Uterus (tissue), 4 donors: Measurements from ENCODE around the gene ARSA. TPM values are rescaled to one million over a fixed set of nuclear protein-coding genes. Genes with fewer than 3 reads are reported as not detected.
"Not testable (repeated sequence)": the region's sequence is repeated elsewhere in the genome, so short reads cannot be mapped to it uniquely, and the experiment has no call there.

ENCODE experiments used
- DNase-seq, 2 donors: peaks; one replicate each; pipeline ENCODE4 v3.0.0-alpha.2; 2019 to 2020
- H3K27ac ChIP-seq, 2 donors: fragments of 200-600 bp; sonication (generic); 1 replicate in 1 of 2; 2 replicates in 1 of 2; pipeline ENCODE4 v1.5.1; 2016 to 2018
- H3K27me3 ChIP-seq, 2 donors: fragments of 200-600 bp; sonication (generic); one replicate each; pipeline ENCODE4 v1.5.1; 2018 to 2019; ENCODE audit warnings: control low read depth in 1 of 2
- H3K36me3 ChIP-seq, 2 donors: fragments of 200-600 bp; sonication (generic); one replicate each; pipeline ENCODE4 v1.5.1; 2019; ENCODE audit warnings: control low read depth in 1 of 2
- H3K4me1 ChIP-seq, 2 donors: fragments of 200-600 bp; sonication (generic); one replicate each; pipeline ENCODE4 v1.5.1; 2018 to 2019; ENCODE audit warnings: control low read depth in 1 of 2
- H3K4me3 ChIP-seq, 2 donors: fragments of 200-600 bp; sonication (generic); 1 replicate in 1 of 2; 2 replicates in 1 of 2; pipeline ENCODE4 v1.5.1; 2018 to 2019; ENCODE audit warnings: mild to moderate bottlenecking in 1 of 2
- H3K9me3 ChIP-seq, 2 donors: fragments of 200-600 bp; sonication (generic); one replicate each; pipeline ENCODE4 v1.5.1; 2019; ENCODE audit warnings: control low read depth in 1 of 2
- CTCF ChIP-seq, 4 experiments: fragments of 200-600 bp in 2 of 4; fragments of 450-650 bp in 2 of 4; sonication (generic) in 2 of 4; IDR thresholded peaks; one replicate each; pipeline ENCODE4 v1.5.1; 2016 to 2019; ENCODE audit warnings: antibody characterized with exemption in 4 of 4, mild to moderate bottlenecking in 2 of 4, moderate library complexity in 1 of 4
- POLR2A ChIP-seq, 2 donors: fragments of 450-650 bp; IDR thresholded peaks; one replicate each; pipeline ENCODE4 v1.6.1; 2016; ENCODE audit warnings: antibody characterized with exemption in 2 of 2, mild to moderate bottlenecking in 1 of 2, moderate library complexity in 1 of 2
- intact Hi-C: fragments of 100-400 bp; cut with DNase I; formaldehyde crosslinking; loops from one replicate; pipeline ENCODE4 v1.15.1; 2023; ENCODE audit warnings: low total_unique reads
- total RNA-seq, 4 donors: library from RNA; depleted of rRNA in 3 of 4; stranded (reverse); fragments of >200 nt in 3 of 4; gene quantifications; one replicate each; pipeline versions ENCODE4 v1.1.0 to v1.2.4, GENCODE V29; 2014 to 2023
- donor health status: DM: yes; HTN: yes; CAD: no.

The ARSA gene
- total RNA-seq, 4 donors from 2014 or later = 5.3 to 41.6 (median 10.6) TPM

DNA sequence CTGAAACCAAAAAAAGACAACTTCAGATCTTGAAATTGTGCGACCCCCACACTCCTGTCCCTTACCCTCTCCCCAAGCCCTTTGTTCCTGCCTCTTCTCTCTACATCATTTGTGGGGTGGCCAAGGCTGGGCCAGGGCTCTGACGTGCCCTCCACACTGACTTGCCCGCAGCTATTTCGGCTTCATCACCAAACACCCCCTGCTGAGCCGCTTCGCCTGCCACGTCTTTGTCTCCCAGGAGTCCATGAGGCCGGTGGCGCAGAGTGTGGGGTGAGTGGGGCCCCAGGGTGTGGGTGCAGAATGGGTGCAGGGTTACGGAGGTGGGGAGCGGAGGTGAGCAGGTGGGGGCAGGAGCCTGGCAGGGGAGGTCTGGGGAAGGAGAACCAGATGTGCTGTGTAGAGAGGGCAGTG lies 17.9 kb downstream of the ARSA start:
- no peak for DNase-seq
- peaks cover 0 to 6% of the 10 kb centered on the region in 2 donors for H3K27me3 ChIP-seq
- intact Hi-C loops = no loop called here

GRCh38 chr22:50609599-50609998 lies 18.4 kb downstream of the ARSA start:
- DNase-seq = no peak
- Histone ChIP-seq H3K36me3 (no peaks in the 10 kb centered on the region), H3K4me3 (no peak overlapping the region), H3K4me1 (no peaks in the 10 kb centered on the region), H3K27ac (no peak overlapping the region), H3K9me3 (no peaks in the 10 kb centered on the region), H3K27me3 (peaks cover 0 to 6% of the 10 kb centered on the region in 2 donors)
- intact Hi-C loops = no loop called here
- TF ChIP-seq CTCF (IDR thresholded peaks at IDR 0.05) (no peak), POLR2A (IDR thresholded peaks at IDR 0.05) (no peak)

More for the DNA sequence above, 17.9 kb downstream of the ARSA start:
- Histone ChIP-seq H3K4me1 (no peaks in the 10 kb centered on the region), H3K27ac (no peak overlapping the region), H3K4me3 (no peak overlapping the region), H3K9me3 (no peaks in the 10 kb centered on the region), H3K36me3 (no peaks in the 10 kb centered on the region)
- TF ChIP-seq CTCF (IDR thresholded peaks at IDR 0.05) (no peak), POLR2A (IDR thresholded peaks at IDR 0.05) (no peak)

- no peak for DNase-seq
- Histone ChIP-seq H3K27me3 (peaks cover 0 to 6% of the 10 kb centered on the region in 2 donors), H3K4me1 (no peaks in the 10 kb centered on the region), H3K36me3 (no peaks in the 10 kb centered on the region), H3K4me3 (no peak overlapping the region), H3K9me3 (no peaks in the 10 kb centered on the region), H3K27ac (no peak overlapping the region)
- intact Hi-C loops = no loop called here
- no peak for TF ChIP-seq POLR2A (IDR thresholded peaks at IDR 0.05)
Measured at GRCh38 chr22:50608996-50609395, 19.0 kb downstream of the ARSA start.

DNA sequence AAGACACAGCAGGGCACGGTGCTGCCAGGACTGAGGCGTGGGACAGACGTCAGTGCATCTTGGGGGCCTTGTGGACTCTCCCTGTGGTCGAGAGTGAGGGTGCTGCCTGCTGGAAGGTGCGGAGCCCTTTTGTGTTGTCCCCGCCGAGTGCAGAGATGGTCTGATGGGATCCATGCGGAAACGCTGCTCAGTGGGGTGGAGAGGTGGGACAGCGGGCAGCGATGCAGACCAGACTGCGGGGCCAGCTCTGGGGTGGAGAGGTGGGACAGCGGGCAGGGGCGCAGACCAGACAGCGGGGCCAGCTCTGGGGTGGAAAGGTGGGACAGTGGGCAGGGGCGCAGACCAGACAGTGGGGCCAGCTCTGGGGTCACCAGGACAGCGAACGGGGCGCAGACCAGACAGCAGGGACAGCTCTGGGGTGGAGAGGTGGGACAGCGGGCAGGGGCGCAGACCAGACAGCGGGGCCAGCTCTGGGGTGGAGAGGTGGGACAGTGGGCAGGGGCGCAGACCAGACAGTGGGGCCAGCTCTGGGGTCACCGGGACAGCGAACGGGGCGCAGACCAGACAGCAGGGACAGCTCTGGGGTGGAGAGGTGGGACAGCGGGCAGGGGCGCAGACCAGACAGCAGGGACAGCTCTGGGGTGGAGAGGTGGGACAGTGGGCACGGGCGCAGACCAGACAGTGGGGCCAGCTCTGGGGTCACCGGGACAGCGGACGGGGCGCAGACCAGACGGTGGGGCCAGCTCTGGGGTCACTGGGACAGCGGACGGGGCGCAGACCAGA lies 19.7 kb downstream of the ARSA start:
- intact Hi-C loops, H3K4me3 ChIP-seq, H3K4me1 ChIP-seq, DNase-seq, H3K27ac ChIP-seq, H3K9me3 ChIP-seq, H3K36me3 ChIP-seq, H3K27me3 ChIP-seq: not testable (repeated sequence)

GRCh38 chr22:50607659-50608020 lies 20.3 kb downstream of the ARSA start:
- H3K27me3 ChIP-seq = peaks cover 0 to 3% of the 10 kb centered on the region in 2 donors
- H3K4me3 ChIP-seq = no peak overlapping the region
- H3K27ac ChIP-seq = no peak overlapping the region
- H3K4me1 ChIP-seq = no peaks in the 10 kb centered on the region
- TF ChIP-seq POLR2A (IDR thresholded peaks at IDR 0.05) (no peak), CTCF (IDR thresholded peaks at IDR 0.05) (no peak)
- H3K36me3 ChIP-seq = no peaks in the 10 kb centered on the region
- intact Hi-C loops = no loop called here
- no peak for DNase-seq
- H3K9me3 ChIP-seq = no peaks in the 10 kb centered on the region

DNA sequence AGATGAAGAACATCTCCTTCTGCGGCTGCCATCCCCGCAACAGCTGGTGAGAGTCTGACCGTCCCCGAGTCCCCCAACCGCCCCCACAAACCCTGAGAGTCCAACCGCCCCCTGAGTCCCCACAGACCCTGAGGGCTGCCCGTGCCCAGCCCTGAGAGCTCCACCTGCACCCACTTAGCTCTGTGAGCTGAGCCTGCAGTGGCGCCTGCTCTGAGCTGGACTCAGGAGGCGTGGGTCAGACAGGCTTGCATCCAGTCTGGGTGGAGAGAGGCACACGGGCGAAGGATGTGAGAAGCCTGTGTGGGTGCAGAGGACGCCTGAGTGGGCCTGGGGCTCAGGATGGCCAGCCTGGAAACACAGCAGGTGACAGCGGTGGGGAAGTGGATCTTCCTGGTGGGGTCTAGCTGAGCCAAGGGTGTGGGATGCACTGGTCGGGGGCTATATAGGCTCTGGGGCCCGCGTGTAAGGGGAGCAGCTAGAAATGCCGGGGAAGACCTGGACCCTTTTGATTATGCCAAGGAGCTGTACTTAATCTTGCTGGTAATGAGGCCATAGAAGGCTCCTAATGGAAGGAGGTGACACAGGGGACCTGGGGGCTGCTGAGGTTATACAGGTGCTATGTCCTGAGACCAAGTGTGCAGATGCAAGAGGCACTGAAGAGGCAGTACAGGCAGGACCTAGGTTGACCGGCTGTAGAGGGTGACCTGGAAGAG lies 20.9 kb downstream of the ARSA start:
- H3K36me3 ChIP-seq = no peaks in the 10 kb centered on the region
- no peak overlapping the region for H3K4me3 ChIP-seq
- H3K27me3 ChIP-seq = peaks cover 0 to 3% of the 10 kb centered on the region in 2 donors
- no peaks in the 10 kb centered on the region for H3K9me3 ChIP-seq
- no peak for TF ChIP-seq POLR2A (IDR thresholded peaks at IDR 0.05)
- no peak for TF ChIP-seq CTCF (IDR thresholded peaks at IDR 0.05)
- no peaks in the 10 kb centered on the region for H3K4me1 ChIP-seq
- intact Hi-C loops = no loop called here
- no peak for DNase-seq
- H3K27ac ChIP-seq = no peak overlapping the region
